Testis (tissue), 3 donors: ENCODE data around the gene CAMK2D. TPM values are rescaled to one million over a fixed set of nuclear protein-coding genes. Genes with fewer than 3 reads are reported as not detected.

Experiments
- DNase-seq: peaks from one replicate; pipeline ENCODE4 v3.0.0-alpha.2; 2019
- H3K27ac ChIP-seq, 2 donors: fragments of 200-600 bp; sonication (generic); one replicate each; pipeline ENCODE4 v1.5.1; 2019
- H3K27me3 ChIP-seq: fragments of 200-600 bp; sonication (generic); one replicate; pipeline ENCODE4 v1.5.1; 2019
- H3K36me3 ChIP-seq: fragments of 200-600 bp; sonication (generic); one replicate; pipeline ENCODE4 v1.5.1; 2017; ENCODE audit warnings: low read depth; ENCODE audit errors: missing control alignments
- H3K4me1 ChIP-seq: fragments of 200-600 bp; sonication (generic); one replicate; pipeline ENCODE4 v1.5.1; 2019
- H3K4me3 ChIP-seq, 2 donors: fragments of 200-600 bp; sonication (generic); one replicate each; pipeline ENCODE4 v1.5.1; 2017 to 2019
- H3K9me3 ChIP-seq: fragments of 200-600 bp; sonication (generic); one replicate; pipeline ENCODE4 v1.5.1; 2017
- POLR2A ChIP-seq: fragments of 450-650 bp; IDR thresholded peaks from one replicate; pipeline ENCODE4 v1.6.1; 2017; ENCODE audit warnings: antibody characterized with exemption, mild to moderate bottlenecking, moderate library complexity
- WGBS, 2 donors: methylation state at CpG; one replicate each; pipeline ENCODE4 v1.1.5; 2018; 5-methylcytosine and 5-hydroxymethylcytosine counted together
- intact Hi-C: fragments of 100-400 bp; cut with DNase I; formaldehyde crosslinking; loops from one replicate; pipeline ENCODE4 v1.15.1; 2023; ENCODE audit warnings: low total_unique reads
- polyA plus RNA-seq: library from polyadenylated mRNA; stranded (reverse); fragments of 350-450 nt; fragmentation: Illumina TruSeq; extraction: RNeasy Lipid Tissue Mini Kit (QIAGEN cat#74804); gene quantifications from one replicate; pipeline ENCODE4 v1.2.3, GENCODE V29; 2014; ENCODE audit warnings: low read depth, low replicate concordance; ENCODE audit not compliant: insufficient read depth
- total RNA-seq, 2 donors: library from RNA; depleted of rRNA; stranded (reverse); fragments of >200 nt; gene quantifications; one replicate each; pipeline ENCODE4 v1.2.3, GENCODE V29; 2016
- TF ChIP-seq, protein P1 (sequence below), 3 experiments: fragments of 450-650 bp in 2 of 3; fragments of 200-600 bp in 1 of 3; sonication (generic) in 1 of 3; IDR thresholded peaks; one replicate each; pipeline ENCODE4 v1.5.1; 2016 to 2019; ENCODE audit warnings: antibody characterized with exemption in 3 of 3, mild to moderate bottlenecking in 2 of 3, moderate library complexity in 1 of 3

The CAMK2D gene
- total and polyA plus RNA-seq, 3 donors from 2014 or later: 31.2 to 88.1 (median 72.4) TPM

DNA sequence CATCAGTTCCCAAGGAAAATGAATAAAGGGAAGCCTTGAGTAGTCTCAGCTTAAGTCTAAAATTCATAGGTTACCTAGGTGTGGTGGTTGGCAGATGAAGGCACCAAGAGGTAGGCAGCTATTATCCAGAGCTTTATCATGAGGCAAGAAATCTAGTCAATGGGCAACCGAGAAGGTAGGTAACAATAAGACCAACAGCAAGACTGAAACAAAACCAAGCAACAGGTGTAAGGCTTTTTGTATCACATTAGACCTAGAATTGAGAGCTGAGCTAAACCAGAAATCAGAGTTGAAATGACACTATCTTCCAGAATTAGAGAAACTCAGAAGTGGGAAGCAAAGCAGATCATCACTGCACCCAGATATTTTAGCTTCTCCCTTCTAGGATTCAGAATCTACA lies 117.1 kb downstream of the CAMK2D start:
- intact Hi-C loops: no loop called here
- DNase-seq: no peak
- peaks cover 5% of the 10 kb centered on the region for H3K4me1 ChIP-seq
- WGBS, 2 donors: 79 to 95% methylated on average over 1 of the region's 1 CpG
- no peaks in the 10 kb centered on the region for H3K27me3 ChIP-seq
- TF ChIP-seq, protein P1, sequence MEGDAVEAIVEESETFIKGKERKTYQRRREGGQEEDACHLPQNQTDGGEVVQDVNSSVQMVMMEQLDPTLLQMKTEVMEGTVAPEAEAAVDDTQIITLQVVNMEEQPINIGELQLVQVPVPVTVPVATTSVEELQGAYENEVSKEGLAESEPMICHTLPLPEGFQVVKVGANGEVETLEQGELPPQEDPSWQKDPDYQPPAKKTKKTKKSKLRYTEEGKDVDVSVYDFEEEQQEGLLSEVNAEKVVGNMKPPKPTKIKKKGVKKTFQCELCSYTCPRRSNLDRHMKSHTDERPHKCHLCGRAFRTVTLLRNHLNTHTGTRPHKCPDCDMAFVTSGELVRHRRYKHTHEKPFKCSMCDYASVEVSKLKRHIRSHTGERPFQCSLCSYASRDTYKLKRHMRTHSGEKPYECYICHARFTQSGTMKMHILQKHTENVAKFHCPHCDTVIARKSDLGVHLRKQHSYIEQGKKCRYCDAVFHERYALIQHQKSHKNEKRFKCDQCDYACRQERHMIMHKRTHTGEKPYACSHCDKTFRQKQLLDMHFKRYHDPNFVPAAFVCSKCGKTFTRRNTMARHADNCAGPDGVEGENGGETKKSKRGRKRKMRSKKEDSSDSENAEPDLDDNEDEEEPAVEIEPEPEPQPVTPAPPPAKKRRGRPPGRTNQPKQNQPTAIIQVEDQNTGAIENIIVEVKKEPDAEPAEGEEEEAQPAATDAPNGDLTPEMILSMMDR (IDR thresholded peaks at IDR 0.05): no peak
- no peak for TF ChIP-seq POLR2A
- H3K9me3 ChIP-seq: no peaks in the 10 kb centered on the region
- no peak overlapping the region for H3K4me3 ChIP-seq
- H3K36me3 ChIP-seq: no peaks in the 10 kb centered on the region
- H3K27ac ChIP-seq: no peak overlapping the region

DNA sequence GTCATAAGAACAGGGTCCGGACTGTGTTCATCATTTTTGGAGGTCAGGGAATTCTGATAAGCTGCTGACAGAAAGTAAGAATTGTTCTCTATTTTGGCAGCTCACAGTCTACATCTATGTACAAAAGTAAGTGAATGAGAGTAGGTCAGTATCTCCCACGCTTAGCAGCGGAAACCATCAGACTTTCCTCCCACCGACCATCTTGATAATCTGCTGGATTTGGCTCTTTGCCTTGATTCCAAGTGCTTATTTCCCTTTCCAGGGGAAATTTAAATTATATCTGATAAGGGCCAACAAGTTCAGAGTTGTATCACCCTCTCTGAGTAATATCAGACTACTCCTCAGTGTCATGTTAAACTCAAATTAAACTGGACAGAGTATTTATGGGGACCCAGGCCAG lies 118.0 kb downstream of the CAMK2D start:
- Histone ChIP-seq H3K4me1 (peaks cover 5% of the 10 kb centered on the region), H3K36me3 (no peaks in the 10 kb centered on the region), H3K4me3 (no peak overlapping the region), H3K27ac (no peak overlapping the region), H3K27me3 (no peaks in the 10 kb centered on the region), H3K9me3 (no peaks in the 10 kb centered on the region)
- peak; percentile 49 for DNase-seq
- intact Hi-C loops: no loop called here
- TF ChIP-seq POLR2A: no peak
- TF ChIP-seq, protein P1 (IDR thresholded peaks at IDR 0.05): no peak
- 51 to 59% methylated on average over 4 of the region's 4 CpGs for WGBS, 2 donors

DNA sequence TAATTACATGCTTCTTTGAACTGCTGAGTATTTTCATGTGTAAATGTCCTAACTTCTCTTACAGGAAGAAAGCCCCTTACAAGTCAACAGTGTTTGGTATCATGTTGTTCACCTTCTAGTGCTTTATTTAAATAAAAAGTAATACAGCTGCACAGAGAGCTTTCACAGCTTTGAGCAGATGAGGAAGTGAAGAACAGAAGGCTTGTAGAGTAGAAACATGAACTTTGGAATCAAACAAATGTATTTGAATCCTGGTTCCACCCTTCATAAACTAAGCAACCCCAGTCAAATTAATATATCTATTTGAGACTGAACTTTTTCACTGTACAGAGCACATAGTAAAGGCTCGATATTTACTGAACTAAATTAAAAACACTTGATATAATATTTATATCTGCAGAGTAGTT lies 120.5 kb downstream of the CAMK2D start:
- WGBS, 2 donors: 84% methylated on average over 1 of the region's 1 CpG
- Histone ChIP-seq H3K4me1 (peaks cover 20% of the 10 kb centered on the region), H3K27ac (no peak overlapping the region), H3K4me3 (no peak overlapping the region), H3K36me3 (no peaks in the 10 kb centered on the region), H3K27me3 (no peaks in the 10 kb centered on the region), H3K9me3 (no peaks in the 10 kb centered on the region)
- intact Hi-C loops: no loop called here
- no peak for TF ChIP-seq POLR2A
- TF ChIP-seq, protein P1 (IDR thresholded peaks at IDR 0.05): no peak
- DNase-seq: no peak

DNA sequence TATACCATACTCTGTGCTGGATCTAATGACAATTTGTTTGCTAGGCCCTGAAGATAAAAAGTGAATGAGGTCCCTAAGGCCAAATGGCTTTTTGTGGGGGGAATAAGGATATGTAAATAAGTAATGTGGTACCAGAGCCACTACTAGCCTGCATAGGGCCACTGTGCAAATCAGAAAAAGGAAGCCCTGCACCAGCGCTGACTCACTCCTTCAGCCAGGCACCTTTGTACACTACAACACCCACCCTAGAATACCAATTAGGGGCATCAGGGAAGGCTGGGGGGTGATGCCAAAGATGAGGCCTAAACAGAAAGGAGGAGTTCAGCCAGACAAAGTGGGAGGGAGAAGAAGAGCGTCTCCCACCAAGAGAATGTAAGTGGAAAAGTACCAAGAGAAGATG lies 122.2 kb downstream of the CAMK2D start:
- Histone ChIP-seq H3K27ac (no peak overlapping the region), H3K9me3 (no peaks in the 10 kb centered on the region), H3K27me3 (no peaks in the 10 kb centered on the region), H3K4me1 (peaks cover 24% of the 10 kb centered on the region), H3K4me3 (no peak overlapping the region), H3K36me3 (no peaks in the 10 kb centered on the region)
- TF ChIP-seq, protein P1 (IDR thresholded peaks at IDR 0.05): no peak
- TF ChIP-seq POLR2A: no peak
- intact Hi-C loops: no loop called here
- DNase-seq: no peak
- 76 to 78% methylated on average over 2 of the region's 2 CpGs for WGBS, 2 donors

DNA sequence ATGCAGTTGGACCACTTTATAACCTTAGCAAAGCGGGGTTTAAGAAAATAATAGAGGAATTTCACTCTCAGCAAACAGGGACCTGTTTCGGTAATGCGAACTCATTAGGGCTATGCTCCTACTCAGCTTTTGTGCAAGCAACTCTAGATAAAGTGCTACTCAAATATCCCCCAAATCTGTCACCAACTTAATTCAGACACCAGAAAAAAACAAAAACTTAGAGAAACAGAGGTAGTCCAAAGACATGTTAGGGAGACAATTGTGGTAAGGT lies 123.0 kb downstream of the CAMK2D start:
- Histone ChIP-seq H3K27me3 (no peaks in the 10 kb centered on the region), H3K9me3 (no peaks in the 10 kb centered on the region), H3K4me1 (peaks cover 24% of the 10 kb centered on the region), H3K27ac (no peak overlapping the region), H3K36me3 (no peaks in the 10 kb centered on the region), H3K4me3 (no peak overlapping the region)
- no peak for TF ChIP-seq POLR2A
- TF ChIP-seq, protein P1 (IDR thresholded peaks at IDR 0.05): no peak
- DNase-seq: no peak
- intact Hi-C loops: no loop called here
- WGBS, 2 donors: 76 to 99% methylated on average over 3 of the region's 3 CpGs
